ENCODE data around the gene PEA15. TPM values are rescaled to one million over a fixed set of nuclear protein-coding genes. Genes with fewer than 3 reads are reported as not detected.

The PEA15 gene
- polyA plus RNA-seq, 1 donor, result 115 TPM

Other genes with a start within 250 kb of the PEA15 start
- gene PIGM, start 173.4 kb upstream of the PEA15 start, polyA plus RNA-seq (ENCODE audit: insufficient read length), result 5.2 TPM
- 0.71 TPM for gene KCNJ10, start 135.2 kb upstream of the PEA15 start, polyA plus RNA-seq (ENCODE audit: insufficient read length)
- gene KCNJ9, start 123.8 kb upstream of the PEA15 start, polyA plus RNA-seq (ENCODE audit: insufficient read length), result 0.10 TPM
- gene IGSF8, start 106.8 kb upstream of the PEA15 start, polyA plus RNA-seq (ENCODE audit: insufficient read length), result 16.7 TPM
- gene ATP1A2, start 89.6 kb upstream of the PEA15 start, polyA plus RNA-seq (ENCODE audit: insufficient read length), result 81.8 TPM
- gene ATP1A4, start 53.8 kb upstream of the PEA15 start, polyA plus RNA-seq (ENCODE audit: insufficient read length), result 2.8 TPM
- 1,211 TPM for gene CASQ1, start 14.8 kb upstream of the PEA15 start, polyA plus RNA-seq (ENCODE audit: insufficient read length)
- gene DCAF8, start 57.2 kb downstream of the PEA15 start, polyA plus RNA-seq (ENCODE audit: insufficient read length), result 110 TPM
- gene PEX19, start 79.7 kb downstream of the PEA15 start, polyA plus RNA-seq (ENCODE audit: insufficient read length), result 43.2 TPM
- 126 TPM for gene COPA, start 137.9 kb downstream of the PEA15 start, polyA plus RNA-seq (ENCODE audit: insufficient read length)
- gene NCSTN, start 138.0 kb downstream of the PEA15 start, polyA plus RNA-seq (ENCODE audit: insufficient read length), result 95.4 TPM
- 0.59 TPM for gene NHLH1, start 161.7 kb downstream of the PEA15 start, polyA plus RNA-seq (ENCODE audit: insufficient read length)
- gene VANGL2, start 195.2 kb downstream of the PEA15 start, polyA plus RNA-seq (ENCODE audit: insufficient read length), result 8.6 TPM

Measured in forelimb muscle (tissue), 1 donor.